ENCODE data around the gene TBC1D12. TPM values are rescaled to one million over a fixed set of nuclear protein-coding genes. Genes with fewer than 3 reads are reported as not detected.

Gene TBC1D12
- polyA plus RNA-seq, 1 donor from 2014 or later, result 27.9 TPM

DNA sequence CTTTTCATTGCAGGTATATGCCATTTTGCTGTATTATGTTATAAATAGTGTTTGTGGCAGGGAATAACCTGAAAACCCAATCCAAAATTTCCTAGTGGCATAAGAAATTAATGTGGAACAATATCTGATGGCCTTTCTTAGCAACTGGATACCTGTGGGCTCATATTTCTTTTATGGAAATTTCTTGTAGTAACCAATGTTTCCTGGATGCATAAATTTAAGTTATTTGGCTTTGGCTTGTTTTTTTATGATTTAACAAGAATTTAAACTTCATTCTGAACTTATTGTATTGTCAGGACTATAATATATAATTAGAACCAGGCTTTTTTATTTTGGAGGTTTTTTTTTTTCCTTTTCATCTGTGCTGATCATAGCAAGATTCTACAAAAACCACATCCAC is 30.1 kb downstream of the TBC1D12 start:
- no peaks in the 10 kb centered on the region for H3K9me2 ChIP-seq (ENCODE audit: insufficient read depth, low read length)
- H3K36me3 ChIP-seq (ENCODE audit: insufficient read depth, low read length), result no peaks in the 10 kb centered on the region
- H3K27me3 ChIP-seq (ENCODE audit: insufficient read depth, low read depth, low read length), result no peaks in the 10 kb centered on the region
- H4K20me1 ChIP-seq (ENCODE audit: insufficient read depth), result no peaks in the 10 kb centered on the region
- peaks cover 3% of the 10 kb centered on the region for H3K9me3 ChIP-seq (ENCODE audit: low read length)
- no peak overlapping the region for H3K4me2 ChIP-seq (ENCODE audit: low read length)
- no peak overlapping the region for H2AFZ ChIP-seq (ENCODE audit: low read depth, low read length)
- peaks cover 3% of the 10 kb centered on the region for H3K79me2 ChIP-seq (replicated peaks; ENCODE audit: insufficient read depth, low read length)
- no peaks in the 10 kb centered on the region for H3F3A ChIP-seq (ENCODE audit: insufficient read depth, low read length, poor library complexity, severe bottlenecking)
- TF ChIP-seq RAD21 (conservative IDR thresholded peaks at IDR 0.05) (no peak), SMC3 (conservative IDR thresholded peaks at IDR 0.05; ENCODE audit: poor library complexity) (no peak), MXI1 (conservative IDR thresholded peaks at IDR 0.05; ENCODE audit: poor library complexity, severe bottlenecking) (no peak)
- TF ChIP-seq, protein P1, sequence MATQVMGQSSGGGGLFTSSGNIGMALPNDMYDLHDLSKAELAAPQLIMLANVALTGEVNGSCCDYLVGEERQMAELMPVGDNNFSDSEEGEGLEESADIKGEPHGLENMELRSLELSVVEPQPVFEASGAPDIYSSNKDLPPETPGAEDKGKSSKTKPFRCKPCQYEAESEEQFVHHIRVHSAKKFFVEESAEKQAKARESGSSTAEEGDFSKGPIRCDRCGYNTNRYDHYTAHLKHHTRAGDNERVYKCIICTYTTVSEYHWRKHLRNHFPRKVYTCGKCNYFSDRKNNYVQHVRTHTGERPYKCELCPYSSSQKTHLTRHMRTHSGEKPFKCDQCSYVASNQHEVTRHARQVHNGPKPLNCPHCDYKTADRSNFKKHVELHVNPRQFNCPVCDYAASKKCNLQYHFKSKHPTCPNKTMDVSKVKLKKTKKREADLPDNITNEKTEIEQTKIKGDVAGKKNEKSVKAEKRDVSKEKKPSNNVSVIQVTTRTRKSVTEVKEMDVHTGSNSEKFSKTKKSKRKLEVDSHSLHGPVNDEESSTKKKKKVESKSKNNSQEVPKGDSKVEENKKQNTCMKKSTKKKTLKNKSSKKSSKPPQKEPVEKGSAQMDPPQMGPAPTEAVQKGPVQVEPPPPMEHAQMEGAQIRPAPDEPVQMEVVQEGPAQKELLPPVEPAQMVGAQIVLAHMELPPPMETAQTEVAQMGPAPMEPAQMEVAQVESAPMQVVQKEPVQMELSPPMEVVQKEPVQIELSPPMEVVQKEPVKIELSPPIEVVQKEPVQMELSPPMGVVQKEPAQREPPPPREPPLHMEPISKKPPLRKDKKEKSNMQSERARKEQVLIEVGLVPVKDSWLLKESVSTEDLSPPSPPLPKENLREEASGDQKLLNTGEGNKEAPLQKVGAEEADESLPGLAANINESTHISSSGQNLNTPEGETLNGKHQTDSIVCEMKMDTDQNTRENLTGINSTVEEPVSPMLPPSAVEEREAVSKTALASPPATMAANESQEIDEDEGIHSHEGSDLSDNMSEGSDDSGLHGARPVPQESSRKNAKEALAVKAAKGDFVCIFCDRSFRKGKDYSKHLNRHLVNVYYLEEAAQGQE (IDR thresholded peaks at IDR 0.05; ENCODE audit: borderline replicate concordance), result no peak
- H3K27ac ChIP-seq (ENCODE audit: low read length), result no peak overlapping the region
- no peak overlapping the region for H3K9ac ChIP-seq (ENCODE audit: low read length)
- H3K4me3 ChIP-seq (ENCODE audit: low read length), result no peak overlapping the region

DNA sequence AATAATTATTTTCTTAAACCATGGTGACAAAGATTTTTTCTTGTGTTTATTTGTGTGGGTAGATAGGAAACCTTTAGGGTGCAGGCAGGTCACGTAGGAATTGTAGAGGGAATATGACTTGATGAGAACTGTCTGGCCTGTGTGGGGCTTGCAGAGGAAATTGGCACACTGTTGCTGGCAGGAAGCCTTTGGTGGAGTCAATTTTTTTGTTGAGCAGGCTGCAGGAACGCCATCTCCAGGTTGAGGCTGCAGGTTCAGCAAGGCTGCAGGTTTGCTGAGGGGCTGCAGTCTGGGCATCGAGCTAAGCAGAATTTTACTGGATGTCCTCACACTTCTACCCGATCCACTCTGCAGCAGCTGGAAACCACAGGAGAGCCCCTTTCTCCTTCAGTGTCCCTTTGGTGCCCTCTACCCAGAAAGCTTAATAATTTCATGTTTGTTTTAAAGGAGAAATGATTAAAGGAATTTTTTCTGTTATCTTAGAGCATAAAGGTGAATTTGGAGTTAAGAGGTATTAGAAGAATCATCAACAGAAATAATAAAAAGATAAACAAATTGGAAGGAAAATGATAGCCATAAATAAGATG is 37.0 kb downstream of the TBC1D12 start:
- Histone ChIP-seq H3F3A (ENCODE audit: insufficient read depth, low read length, poor library complexity, severe bottlenecking) (no peaks in the 10 kb centered on the region), H3K9ac (ENCODE audit: low read length) (no peak overlapping the region), H3K9me3 (ENCODE audit: low read length) (peaks cover 3% of the 10 kb centered on the region), H3K79me2 (replicated peaks; ENCODE audit: insufficient read depth, low read length) (peaks cover 3% of the 10 kb centered on the region), H3K36me3 (ENCODE audit: insufficient read depth, low read length) (no peaks in the 10 kb centered on the region), H3K4me2 (ENCODE audit: low read length) (no peak overlapping the region), H2AFZ (ENCODE audit: low read depth, low read length) (no peak overlapping the region), H3K4me3 (ENCODE audit: low read length) (no peak overlapping the region), H4K20me1 (ENCODE audit: insufficient read depth) (no peaks in the 10 kb centered on the region), H3K27me3 (ENCODE audit: insufficient read depth, low read depth, low read length) (no peaks in the 10 kb centered on the region), H3K27ac (ENCODE audit: low read length) (no peak overlapping the region), H3K9me2 (ENCODE audit: insufficient read depth, low read length) (no peaks in the 10 kb centered on the region)
- TF ChIP-seq, protein P1 (IDR thresholded peaks at IDR 0.05; ENCODE audit: borderline replicate concordance), result no peak
- TF ChIP-seq EZH2 (IDR thresholded peaks at IDR 0.05; ENCODE audit: borderline replicate concordance, insufficient read depth, low read length, poor library complexity, severe bottlenecking), result no peak
- no peak for TF ChIP-seq TAF1 (IDR thresholded peaks at IDR 0.05; ENCODE audit: low read depth)
- no peak for TF ChIP-seq EP300 (conservative IDR thresholded peaks at IDR 0.05; ENCODE audit: poor library complexity, severe bottlenecking)
- TF ChIP-seq POLR2AphosphoS5 (IDR thresholded peaks at IDR 0.05), result no peak
- TF ChIP-seq RAD21 (conservative IDR thresholded peaks at IDR 0.05), result no peak
- TF ChIP-seq, protein P2, sequence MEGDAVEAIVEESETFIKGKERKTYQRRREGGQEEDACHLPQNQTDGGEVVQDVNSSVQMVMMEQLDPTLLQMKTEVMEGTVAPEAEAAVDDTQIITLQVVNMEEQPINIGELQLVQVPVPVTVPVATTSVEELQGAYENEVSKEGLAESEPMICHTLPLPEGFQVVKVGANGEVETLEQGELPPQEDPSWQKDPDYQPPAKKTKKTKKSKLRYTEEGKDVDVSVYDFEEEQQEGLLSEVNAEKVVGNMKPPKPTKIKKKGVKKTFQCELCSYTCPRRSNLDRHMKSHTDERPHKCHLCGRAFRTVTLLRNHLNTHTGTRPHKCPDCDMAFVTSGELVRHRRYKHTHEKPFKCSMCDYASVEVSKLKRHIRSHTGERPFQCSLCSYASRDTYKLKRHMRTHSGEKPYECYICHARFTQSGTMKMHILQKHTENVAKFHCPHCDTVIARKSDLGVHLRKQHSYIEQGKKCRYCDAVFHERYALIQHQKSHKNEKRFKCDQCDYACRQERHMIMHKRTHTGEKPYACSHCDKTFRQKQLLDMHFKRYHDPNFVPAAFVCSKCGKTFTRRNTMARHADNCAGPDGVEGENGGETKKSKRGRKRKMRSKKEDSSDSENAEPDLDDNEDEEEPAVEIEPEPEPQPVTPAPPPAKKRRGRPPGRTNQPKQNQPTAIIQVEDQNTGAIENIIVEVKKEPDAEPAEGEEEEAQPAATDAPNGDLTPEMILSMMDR (IDR thresholded peaks at IDR 0.05; ENCODE audit: poor library complexity, severe bottlenecking), result no peak
- TF ChIP-seq MXI1 (conservative IDR thresholded peaks at IDR 0.05; ENCODE audit: poor library complexity, severe bottlenecking), result no peak
- TF ChIP-seq SMC3 (conservative IDR thresholded peaks at IDR 0.05; ENCODE audit: poor library complexity), result no peak
